K562 (cell line): Measurements from ENCODE around the gene CTSO. TPM values are rescaled to one million over a fixed set of nuclear protein-coding genes. Genes with fewer than 3 reads are reported as not detected.

Source experiments
- HDAC3 ChIP-seq: fragments of 450-650 bp; IDR thresholded peaks from 2 replicates; pipeline ENCODE4 v1.6.1; 2018; ENCODE audit warnings: borderline replicate concordance, mild to moderate bottlenecking, moderate library complexity; ENCODE audit not compliant: partially characterized antibody
- HDGF ChIP-seq: fragments of 450-650 bp; IDR thresholded peaks from 2 replicates; pipeline ENCODE4 v1.6.1; 2016
- HES1 ChIP-seq: fragments of 450-650 bp; IDR thresholded peaks from 2 replicates; pipeline ENCODE4 v1.6.1; 2016; ENCODE audit warnings: low read depth, mild to moderate bottlenecking, moderate library complexity
- RREB1 ChIP-seq: fragments of 250-450 bp; sonication (Bioruptor Pico); IDR thresholded peaks from 2 replicates; pipeline ENCODE4 v1.4.0; 2020
- polyA plus RNA-seq, 8 experiments: library from polyadenylated mRNA; depleted of rRNA in 4 of 8; stranded (reverse) in 5 of 8; unstranded in 3 of 8; fragments of >200 nt; fragmentation: Nextera tagmentation in 2 of 8; fragmentation: Illumina TruSeq in 1 of 8; extraction: Ambion mirVana in 2 of 8; extraction: Trizol in 1 of 8; gene quantifications; 2 replicates each; pipeline versions ENCODE4 v1.2.1 to v1.2.3, GENCODE V29; 2011 to 2014; ENCODE audit warnings: inconsistent platforms in 1 of 8, missing spikeins in 1 of 8
- total RNA-seq, 7 experiments: library from RNA; depleted of rRNA in 6 of 7; stranded (reverse); fragments of >200 nt in 6 of 7; fragmentation: Illumina TruSeq in 2 of 7; extraction: Trizol in 2 of 7; gene quantifications; 2 replicates each; pipeline versions ENCODE4 v1.2.1 to v1.2.3, GENCODE V29; 2011 to 2021; ENCODE audit warnings: low replicate concordance in 1 of 7

The CTSO gene
- total and polyA plus RNA-seq, 9 of the 15 experiments (the other 6 are each of a cell fraction or from before 2014, with no cell fraction given) = 0.03 to 0.07 (median 0.04) TPM; not detected in 5

- TF ChIP-seq HES1 (no peak), HDAC3 (no peak), HDGF (no peak), RREB1 (CRISPR knock-in tag) (no peak)
Observed at GRCh38 chr4:155966171-155966570, 12.5 kb upstream of the CTSO start (continued).
